ENCODE data around the gene ENPP6.

GRCh38 chr4:184059099-184059498 is 158.6 kb downstream of the ENPP6 start:
- TF ChIP-seq CTCF (IDR thresholded peaks at IDR 0.05) (no peak), EP300 (IDR thresholded peaks at IDR 0.05) (no peak), POLR2A (IDR thresholded peaks at IDR 0.05) (no peak)
